AG04450 (cell line): Measurements from ENCODE around the gene TLX3. TPM values are rescaled to one million over a fixed set of nuclear protein-coding genes. Genes with fewer than 3 reads are reported as not detected.

Source experiments
- CTCF ChIA-PET: fragments of 300-600, 350-600 bp; formaldehyde crosslinking; extraction: SDS; loops from one replicate; lab custom pipeline; 2022; ENCODE audit warnings: antibody characterized with exemption, inconsistent platforms; lab: Charles Lee
- POLR2A ChIA-PET: fragments of 350-600 bp; formaldehyde crosslinking; extraction: SDS; loops from one replicate; lab custom pipeline; 2021; ENCODE audit warnings: antibody characterized with exemption, inconsistent platforms; lab: Yijun Ruan, JAX
- DNase-seq: peaks from one replicate; pipeline ENCODE4 v3.0.0-alpha.2; 2011; ENCODE audit warnings: low read depth, low spot score
- H3K27ac ChIP-seq: one replicate; pipeline ENCODE4 v1.5.1; 2012; ENCODE audit warnings: low read depth, low read length, control low read depth
- H3K27me3 ChIP-seq: one replicate; pipeline ENCODE4 v1.6.0; 2012; ENCODE audit warnings: low read length; ENCODE audit not compliant: control insufficient read depth, insufficient read depth
- H3K4me3 ChIP-seq: 2 replicates; pipeline ENCODE4 v1.5.1; 2011; ENCODE audit warnings: mild to moderate bottlenecking, low read depth, low read length, control low read depth
- H3K9me3 ChIP-seq: 2 replicates; pipeline ENCODE4 v1.5.1; 2012; ENCODE audit warnings: low read length; ENCODE audit not compliant: control insufficient read depth, insufficient read depth
- polyA plus RNA-seq: library from polyadenylated mRNA; depleted of rRNA; stranded (reverse); fragments of >200 nt; gene quantifications from 2 replicates; pipeline ENCODE4 v1.2.3, GENCODE V29; 2011
- TF ChIP-seq, protein P1 (sequence below): IDR thresholded peaks from 2 replicates; pipeline ENCODE4 v1.5.1; 2011; ENCODE audit warnings: low read depth, low read length, control low read depth, inconsistent platforms

Gene TLX3
- polyA plus RNA-seq, 1 experiment: not detected

DNA sequence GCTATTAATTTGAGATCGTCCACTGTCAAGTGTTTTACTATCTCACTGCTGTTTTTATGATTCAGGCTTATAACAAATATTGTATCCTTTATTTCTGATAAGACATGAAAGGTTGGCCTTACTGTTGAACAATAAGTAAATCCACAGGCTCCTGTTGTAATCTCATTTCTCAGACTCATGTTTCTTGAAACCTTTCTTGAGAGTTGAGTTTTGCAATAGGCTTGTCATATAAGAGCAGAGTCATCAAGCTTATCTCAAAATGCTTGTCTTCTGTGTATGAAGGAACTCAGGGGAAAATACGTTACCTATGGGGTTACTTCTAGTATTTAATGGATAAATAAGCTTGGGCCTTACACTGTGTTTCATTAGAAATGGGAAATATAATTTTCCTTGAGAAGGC lies 9.2 kb upstream of the TLX3 start:
- H3K9me3 ChIP-seq: no peaks in the 10 kb centered on the region
- TF ChIP-seq, protein P1, sequence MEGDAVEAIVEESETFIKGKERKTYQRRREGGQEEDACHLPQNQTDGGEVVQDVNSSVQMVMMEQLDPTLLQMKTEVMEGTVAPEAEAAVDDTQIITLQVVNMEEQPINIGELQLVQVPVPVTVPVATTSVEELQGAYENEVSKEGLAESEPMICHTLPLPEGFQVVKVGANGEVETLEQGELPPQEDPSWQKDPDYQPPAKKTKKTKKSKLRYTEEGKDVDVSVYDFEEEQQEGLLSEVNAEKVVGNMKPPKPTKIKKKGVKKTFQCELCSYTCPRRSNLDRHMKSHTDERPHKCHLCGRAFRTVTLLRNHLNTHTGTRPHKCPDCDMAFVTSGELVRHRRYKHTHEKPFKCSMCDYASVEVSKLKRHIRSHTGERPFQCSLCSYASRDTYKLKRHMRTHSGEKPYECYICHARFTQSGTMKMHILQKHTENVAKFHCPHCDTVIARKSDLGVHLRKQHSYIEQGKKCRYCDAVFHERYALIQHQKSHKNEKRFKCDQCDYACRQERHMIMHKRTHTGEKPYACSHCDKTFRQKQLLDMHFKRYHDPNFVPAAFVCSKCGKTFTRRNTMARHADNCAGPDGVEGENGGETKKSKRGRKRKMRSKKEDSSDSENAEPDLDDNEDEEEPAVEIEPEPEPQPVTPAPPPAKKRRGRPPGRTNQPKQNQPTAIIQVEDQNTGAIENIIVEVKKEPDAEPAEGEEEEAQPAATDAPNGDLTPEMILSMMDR: no peak
- POLR2A ChIA-PET: no interaction called here
- peaks cover 7% of the 10 kb centered on the region for H3K27me3 ChIP-seq
- H3K4me3 ChIP-seq: no peak overlapping the region
- CTCF ChIA-PET: interaction anchor here (1.3 kb wide), 1 partner anchor 555 kb away, joined by 4 read pairs; no protein-coding TSS in a partner anchor
- no peak for DNase-seq
- H3K27ac ChIP-seq: no peak overlapping the region

DNA sequence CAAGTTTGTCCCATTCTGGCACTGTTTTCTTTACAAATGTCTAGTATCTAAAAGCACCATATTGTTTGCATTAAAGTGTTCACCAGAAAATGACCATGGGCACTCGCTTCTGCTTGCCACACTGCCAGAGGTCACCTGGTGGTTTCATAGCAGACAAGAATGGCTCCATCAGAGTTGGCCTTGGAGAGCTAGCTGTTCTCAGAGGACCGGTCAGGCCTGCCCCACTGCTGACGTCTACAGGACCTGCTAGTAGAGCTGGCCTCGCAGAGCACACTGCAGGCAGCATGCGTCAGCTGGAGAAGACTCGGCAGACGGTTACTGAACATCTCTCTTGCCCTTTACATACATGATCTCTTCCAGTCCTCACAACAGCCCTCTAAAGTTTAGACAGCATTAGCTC lies 8.7 kb upstream of the TLX3 start:
- TF ChIP-seq, protein P1: no peak
- ChIA-PET POLR2A (no interaction called here), CTCF (interaction anchor here (1.3 kb wide), 2 partner anchors 42 to 556 kb away, joined by 4 to 5 read pairs; no protein-coding TSS in a partner anchor)
- no peak overlapping the region for H3K27ac ChIP-seq
- DNase-seq: no peak
- no peaks in the 10 kb centered on the region for H3K9me3 ChIP-seq
- peaks cover 13% of the 10 kb centered on the region for H3K27me3 ChIP-seq
- no peak overlapping the region for H3K4me3 ChIP-seq

DNA sequence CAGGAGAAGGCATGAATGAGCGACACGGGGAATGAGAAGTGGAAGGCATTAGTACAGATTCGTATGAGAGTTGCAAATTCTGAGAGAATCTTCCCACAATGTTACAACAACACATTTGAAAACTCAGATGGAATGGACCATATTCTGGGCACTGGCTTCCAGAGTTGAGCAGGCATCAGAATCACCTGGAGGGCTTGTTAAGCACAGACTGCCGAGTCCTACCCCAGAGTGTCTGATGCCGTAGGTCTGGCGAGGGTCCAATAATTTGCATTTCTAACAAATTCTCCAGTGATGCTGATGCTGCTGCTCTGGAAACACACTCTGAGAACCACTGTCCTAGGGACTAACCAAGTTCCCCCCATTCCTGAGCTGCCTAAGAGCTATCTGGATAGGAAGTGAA lies 2.9 kb upstream of the TLX3 start:
- Histone ChIP-seq H3K27ac (no peak overlapping the region), H3K27me3 (peaks cover 70% of the 10 kb centered on the region), H3K4me3 (no peak overlapping the region), H3K9me3 (peaks cover 9% of the 10 kb centered on the region; the same call in 1 of the 2 replicates)
- TF ChIP-seq, protein P1: no peak
- ChIA-PET CTCF (interaction anchor here (1.7 kb wide), 1 partner anchor 99 kb away, joined by 6 read pairs; no protein-coding TSS in a partner anchor), POLR2A (no interaction called here)
- DNase-seq: no peak

DNA sequence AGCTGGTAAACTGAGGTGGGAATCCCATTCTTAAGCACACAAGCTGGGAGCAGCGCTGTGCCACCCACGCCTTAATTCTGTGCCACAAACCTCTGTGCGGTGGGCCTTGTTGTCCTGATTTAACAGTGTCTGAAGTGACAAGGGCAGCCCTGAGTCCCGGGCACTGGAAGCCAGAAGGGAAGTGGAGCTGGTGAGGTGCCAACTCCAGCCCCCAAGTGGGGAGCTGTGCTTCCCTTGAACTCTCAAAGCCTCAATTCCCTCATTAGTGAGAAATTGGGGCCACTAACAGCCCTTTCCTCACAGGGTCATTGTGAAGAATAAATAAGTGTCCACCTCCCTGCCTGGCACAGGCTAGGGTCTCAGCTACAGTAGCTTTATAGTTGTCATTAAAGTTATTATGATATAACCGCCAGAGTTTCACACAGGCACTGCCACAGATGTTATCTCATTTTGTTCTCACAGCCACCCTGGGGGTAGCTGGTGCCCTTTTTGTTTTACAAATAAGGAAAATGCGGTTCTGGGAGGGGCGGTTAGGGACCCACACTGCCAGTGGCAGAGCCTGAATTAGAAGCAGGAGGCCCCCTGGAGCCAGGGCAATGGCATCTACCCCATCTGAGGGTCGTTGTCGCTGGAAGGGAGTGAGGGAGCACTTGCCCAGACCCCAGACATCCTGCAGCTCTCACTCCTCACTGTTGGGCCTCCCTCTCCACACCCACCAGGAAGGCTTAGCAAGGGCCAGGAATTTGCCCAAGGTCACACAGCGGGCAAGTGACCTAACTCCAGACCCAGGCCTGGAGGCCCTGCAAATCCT lies 2.1 kb upstream of the TLX3 start:
- H3K27me3 ChIP-seq: peaks cover 75% of the 10 kb centered on the region
- no peak overlapping the region for H3K27ac ChIP-seq
- H3K4me3 ChIP-seq: no peak overlapping the region
- POLR2A ChIA-PET: no interaction called here
- CTCF ChIA-PET: interaction anchor here (0.7 to 1.7 kb wide), 2 partner anchors 26 to 100 kb away, joined by 4 to 6 read pairs; no protein-coding TSS in a partner anchor
- DNase-seq: no peak
- peaks cover 9% of the 10 kb centered on the region; the same call in 1 of the 2 replicates for H3K9me3 ChIP-seq
- TF ChIP-seq, protein P1: no peak

DNA sequence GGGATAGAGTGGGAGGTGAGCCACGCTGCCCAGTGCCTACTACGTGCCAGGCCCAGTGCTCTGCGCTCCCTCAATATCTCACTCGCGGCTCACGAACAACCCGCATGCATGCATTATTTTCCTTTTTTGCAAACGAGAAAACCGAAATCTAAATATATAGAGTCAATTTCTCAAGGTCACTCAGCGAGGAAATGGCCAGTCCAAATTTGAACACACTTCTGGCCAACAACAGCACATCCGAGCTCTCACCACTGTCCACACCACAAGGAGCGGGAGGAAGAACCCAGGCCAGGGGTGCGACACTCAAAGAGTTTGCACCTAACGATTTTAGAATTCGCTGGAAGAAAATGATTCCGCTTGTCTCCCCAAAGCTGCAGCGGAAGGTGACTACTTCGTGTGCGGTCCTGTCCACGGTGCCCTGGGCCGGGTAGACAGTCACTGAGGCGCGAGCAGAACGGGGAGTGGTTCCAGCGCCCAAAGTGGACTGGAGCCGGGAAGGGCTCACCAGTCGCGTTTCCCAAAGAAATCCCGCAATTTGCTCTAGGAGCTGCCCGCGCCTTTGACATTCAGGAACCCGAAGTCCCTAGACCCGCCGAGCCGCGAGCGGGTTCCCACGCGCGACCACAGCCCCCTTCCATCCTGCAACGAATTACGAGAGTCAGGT lies 1.1 kb upstream of the TLX3 start:
- peaks cover 14% of the 10 kb centered on the region; the same call in 1 of the 2 replicates for H3K9me3 ChIP-seq
- no peak for DNase-seq
- CTCF ChIA-PET: no interaction called here
- H3K27me3 ChIP-seq: peaks cover 84% of the 10 kb centered on the region
- POLR2A ChIA-PET: no interaction called here
- TF ChIP-seq, protein P1: no peak
- no peak overlapping the region for H3K27ac ChIP-seq
- no peak overlapping the region for H3K4me3 ChIP-seq
